ENCODE measurements around the gene SLC13A4. TPM values are rescaled to one million over a fixed set of nuclear protein-coding genes. Genes with fewer than 3 reads are reported as not detected.

The SLC13A4 gene
- total and polyA plus RNA-seq, 2 of the 13 experiments (the other 11 are each of a cell fraction or from before 2014, with no cell fraction given), result 0.04 TPM; not detected in 1

- TF ChIP-seq PAF1 (CRISPR knock-in tag; IDR thresholded peaks at IDR 0.05) (no peak), ZC3H4 (CRISPR knock-in tag; IDR thresholded peaks at IDR 0.05; ENCODE audit: borderline replicate concordance) (no peak), RNF219 (CRISPR knock-in tag; IDR thresholded peaks at IDR 0.05) (no peak), MED8 (CRISPR knock-in tag; IDR thresholded peaks at IDR 0.05; ENCODE audit: insufficient replicate concordance) (no peak), RNF2 (conservative IDR thresholded peaks at IDR 0.05; ENCODE audit: low read depth) (no peak), ZNF605 (CRISPR knock-in tag; IDR thresholded peaks at IDR 0.05) (no peak), ATF1 (CRISPR knock-in tag; IDR thresholded peaks at IDR 0.05) (0 out of 2 replicates have a peak, but pooled peaks have one; percentile 4), ATRX (CRISPR knock-in tag; IDR thresholded peaks at IDR 0.05; ENCODE audit: borderline replicate concordance) (no peak), ZSCAN21 (CRISPR knock-in tag; IDR thresholded peaks at IDR 0.05; ENCODE audit: borderline replicate concordance) (no peak), RARG (CRISPR knock-in tag; IDR thresholded peaks at IDR 0.05; ENCODE audit: low read depth) (no peak), FOXK1 (CRISPR knock-in tag; IDR thresholded peaks at IDR 0.05; ENCODE audit: borderline replicate concordance, low read depth) (no peak), GLI4 (CRISPR knock-in tag; IDR thresholded peaks at IDR 0.05; ENCODE audit: borderline replicate concordance) (no peak), SP1 (IDR thresholded peaks at IDR 0.05) (no peak), SP1 (CRISPR knock-in tag; IDR thresholded peaks at IDR 0.05) (no peak), ZFP62 (CRISPR knock-in tag; IDR thresholded peaks at IDR 0.05) (no peak), ZNF124 (CRISPR knock-in tag; IDR thresholded peaks at IDR 0.05) (no peak), MEIS2 (CRISPR knock-in tag; IDR thresholded peaks at IDR 0.05) (no peak), CC2D1A (CRISPR knock-in tag; IDR thresholded peaks at IDR 0.05) (no peak), ZNF557 (CRISPR knock-in tag; IDR thresholded peaks at IDR 0.05) (0 out of 2 replicates have a peak, but pooled peaks have one; percentile 3), HNF4G (IDR thresholded peaks at IDR 0.05; ENCODE audit: borderline replicate concordance, low read depth, low read length) (no peak), HNF4G (CRISPR knock-in tag; IDR thresholded peaks at IDR 0.05; ENCODE audit: borderline replicate concordance, low read depth) (no peak), ZNF335 (CRISPR knock-in tag; IDR thresholded peaks at IDR 0.05) (no peak), ZNF383 (CRISPR knock-in tag; IDR thresholded peaks at IDR 0.05; ENCODE audit: borderline replicate concordance) (no peak), ZBTB46 (CRISPR knock-in tag; IDR thresholded peaks at IDR 0.05; ENCODE audit: borderline replicate concordance) (no peak), NFYB (CRISPR knock-in tag; IDR thresholded peaks at IDR 0.05) (no peak), TBX3 (IDR thresholded peaks at IDR 0.05; ENCODE audit: borderline replicate concordance) (no peak)
- TF ChIP-seq, protein P1, sequence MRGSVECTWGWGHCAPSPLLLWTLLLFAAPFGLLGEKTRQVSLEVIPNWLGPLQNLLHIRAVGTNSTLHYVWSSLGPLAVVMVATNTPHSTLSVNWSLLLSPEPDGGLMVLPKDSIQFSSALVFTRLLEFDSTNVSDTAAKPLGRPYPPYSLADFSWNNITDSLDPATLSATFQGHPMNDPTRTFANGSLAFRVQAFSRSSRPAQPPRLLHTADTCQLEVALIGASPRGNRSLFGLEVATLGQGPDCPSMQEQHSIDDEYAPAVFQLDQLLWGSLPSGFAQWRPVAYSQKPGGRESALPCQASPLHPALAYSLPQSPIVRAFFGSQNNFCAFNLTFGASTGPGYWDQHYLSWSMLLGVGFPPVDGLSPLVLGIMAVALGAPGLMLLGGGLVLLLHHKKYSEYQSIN (CRISPR knock-in tag; IDR thresholded peaks at IDR 0.05; ENCODE audit: borderline replicate concordance), result 0 out of 2 replicates have a peak, but pooled peaks have one; percentile 38
These were observed 66.5 kb downstream of the SLC13A4 start (continued) for GRCh38 chr7:135661311-135662122.

Measured in HepG2 (cell line).